Iris pigment epithelial cell (primary cell): ENCODE results near the gene BRAF.
A peak's percentile ranks its signal among the peaks of the same experiment; 100 is the strongest.
"Not testable (repeated sequence)": the region's sequence is repeated elsewhere in the genome, so short reads cannot be mapped to it uniquely, and the experiment has no call there.

Experiments
- DNase-seq: peaks from one replicate; pipeline ENCODE4 v3.0.0-alpha.2; 2011; ENCODE audit warnings: low read depth

Gene BRAF

DNA sequence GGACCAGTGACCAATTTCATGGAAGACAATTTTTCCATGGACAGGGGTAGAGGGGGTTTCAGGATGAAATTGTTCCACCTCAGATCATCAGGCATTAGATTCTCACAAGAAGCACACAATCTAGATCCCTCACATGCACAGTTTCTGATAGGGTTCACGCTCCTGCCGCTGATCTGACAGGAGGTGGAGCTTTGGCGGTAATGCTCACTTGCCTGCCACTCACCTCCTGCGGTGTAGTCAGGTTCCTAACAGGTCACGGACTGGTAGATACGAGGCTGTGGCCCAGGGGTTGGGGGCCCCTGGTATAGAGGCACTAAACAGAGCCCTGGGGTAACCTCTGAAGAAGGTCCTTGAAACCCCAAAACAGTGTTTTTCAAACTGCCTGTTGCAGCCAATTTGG is 6.5 kb downstream of the BRAF start:
- no peak for DNase-seq

DNA sequence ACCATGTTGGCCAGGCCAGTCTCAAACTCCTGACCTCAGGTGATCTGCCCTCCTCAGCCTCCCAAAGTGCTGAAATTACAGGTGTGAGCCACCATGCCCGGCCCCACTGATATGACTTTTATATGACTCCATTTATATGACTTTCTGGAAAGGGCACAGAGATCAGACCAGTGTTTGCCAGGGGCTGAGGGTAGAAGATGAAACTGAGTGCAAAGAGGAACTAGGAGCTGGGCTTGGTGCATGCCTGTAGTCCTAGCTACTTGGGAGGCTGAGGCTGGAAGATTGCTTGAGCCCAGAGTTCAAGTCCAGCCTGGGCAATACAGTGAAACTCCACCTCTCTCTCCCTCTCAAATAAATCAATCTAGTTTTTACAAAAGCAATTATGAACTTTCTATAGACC is 7.5 kb downstream of the BRAF start:
- no peak for DNase-seq

DNA sequence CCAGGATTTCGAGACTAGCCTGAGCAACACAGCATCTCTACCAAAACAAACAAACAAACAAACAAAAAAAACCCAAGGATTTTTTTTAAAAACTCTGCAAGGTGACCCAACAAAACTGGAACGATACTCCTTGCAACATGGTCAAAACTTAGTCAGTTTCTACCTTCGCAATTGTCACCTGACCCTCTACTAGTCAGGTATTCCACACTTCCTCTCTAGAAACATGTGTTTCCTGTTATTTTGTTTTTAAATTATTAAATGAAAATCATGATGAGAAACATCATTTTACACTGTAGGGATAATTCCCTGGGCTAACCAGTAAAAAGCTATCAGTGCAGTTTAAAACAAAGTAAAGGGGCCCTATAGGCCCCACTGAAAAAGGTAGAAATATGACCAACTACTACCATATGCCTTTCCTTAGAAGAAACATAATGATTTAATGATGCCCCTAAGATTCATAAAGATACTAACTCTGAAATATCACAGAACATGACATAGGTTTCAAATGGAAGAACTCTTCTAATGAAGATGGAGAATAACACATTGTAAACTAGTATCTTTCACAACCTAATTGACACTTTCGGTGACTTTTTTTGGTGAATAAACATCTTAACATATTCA is 8.7 kb downstream of the BRAF start:
- DNase-seq = no peak

DNA sequence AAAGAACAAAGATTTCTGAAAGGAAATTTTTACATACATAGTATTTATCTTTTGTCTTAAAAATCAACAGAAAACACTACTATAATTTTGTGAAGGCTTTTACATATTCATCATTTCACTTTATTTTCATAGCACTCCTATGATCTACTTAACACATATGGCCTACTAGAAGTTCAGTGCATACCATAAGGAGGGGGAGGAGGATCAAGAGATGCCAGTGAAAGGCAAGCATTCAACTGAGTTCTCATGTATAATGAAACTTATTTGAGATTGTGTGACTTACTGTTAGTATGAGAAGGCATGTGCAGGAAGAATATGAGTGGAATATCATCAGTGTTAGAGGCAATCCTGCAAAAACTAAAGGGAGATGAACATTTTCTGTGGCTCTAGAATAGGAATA is 10.6 kb downstream of the BRAF start:
- no peak for DNase-seq

DNA sequence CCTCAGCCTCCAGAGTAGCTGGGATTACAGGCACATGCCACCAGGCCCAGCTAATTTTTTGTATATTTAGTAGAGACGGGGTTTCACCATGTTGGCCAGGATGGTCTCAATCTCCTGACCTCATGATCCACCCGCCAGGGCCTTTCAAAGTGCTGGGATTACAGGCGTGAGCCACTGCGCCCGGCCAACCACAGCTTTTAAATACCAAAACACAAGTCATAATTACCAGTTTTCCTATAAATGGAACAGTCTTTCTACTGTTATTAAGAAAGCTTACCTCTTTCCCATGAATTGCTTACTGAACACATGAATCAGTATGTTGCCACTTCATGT is 11.2 kb downstream of the BRAF start:
- DNase-seq = not testable (repeated sequence)

DNA sequence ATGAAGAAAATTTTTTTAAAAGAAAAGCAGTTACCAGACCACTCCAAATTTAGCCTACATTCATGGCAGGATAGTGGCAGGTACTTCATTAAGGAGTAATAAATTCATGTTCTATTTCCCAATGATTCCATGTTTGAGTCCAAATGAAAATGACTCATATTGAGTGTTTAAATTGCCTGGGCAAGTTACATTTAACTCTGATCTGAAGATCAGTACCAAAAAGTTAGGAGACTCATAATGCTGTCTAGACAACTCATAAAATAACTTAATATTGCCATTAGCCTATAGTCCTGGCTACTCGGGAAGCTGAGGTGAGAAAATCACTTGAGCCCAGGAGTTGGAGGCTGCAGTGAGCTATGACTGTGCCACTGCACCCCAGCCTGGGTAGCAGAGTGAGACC is 13.0 kb downstream of the BRAF start:
- DNase-seq = no peak

DNA sequence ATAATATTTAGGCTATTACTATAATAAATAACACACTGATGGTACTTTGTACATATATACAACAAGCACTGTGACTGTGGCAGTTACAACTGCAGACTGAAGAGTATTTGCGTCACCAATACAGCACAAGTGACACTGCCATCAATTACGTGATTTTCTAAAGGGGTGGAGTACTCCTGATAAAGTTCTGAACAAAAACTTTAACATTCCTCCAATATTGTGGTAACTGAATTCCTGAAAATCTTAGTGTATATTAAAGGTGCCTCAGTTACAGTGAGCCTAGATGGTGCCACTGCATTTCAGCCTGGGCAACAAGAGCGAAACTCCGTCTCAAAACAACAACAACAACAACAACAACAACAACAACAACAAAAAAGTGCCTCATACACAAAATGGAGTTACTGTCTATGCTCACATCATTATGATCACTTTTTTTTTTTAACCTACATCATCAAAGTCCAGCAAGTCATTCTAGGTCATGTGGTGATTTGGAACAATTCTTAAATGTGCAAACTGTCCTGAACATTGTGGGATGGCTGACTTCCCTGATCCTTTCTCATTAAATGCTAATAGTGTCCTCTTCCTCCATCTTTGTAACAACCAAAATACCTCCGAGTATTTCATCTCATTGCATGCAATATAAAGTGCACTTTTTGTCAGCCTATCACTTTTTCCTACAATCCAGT is 15.1 kb downstream of the BRAF start:
- DNase-seq = no peak

DNA sequence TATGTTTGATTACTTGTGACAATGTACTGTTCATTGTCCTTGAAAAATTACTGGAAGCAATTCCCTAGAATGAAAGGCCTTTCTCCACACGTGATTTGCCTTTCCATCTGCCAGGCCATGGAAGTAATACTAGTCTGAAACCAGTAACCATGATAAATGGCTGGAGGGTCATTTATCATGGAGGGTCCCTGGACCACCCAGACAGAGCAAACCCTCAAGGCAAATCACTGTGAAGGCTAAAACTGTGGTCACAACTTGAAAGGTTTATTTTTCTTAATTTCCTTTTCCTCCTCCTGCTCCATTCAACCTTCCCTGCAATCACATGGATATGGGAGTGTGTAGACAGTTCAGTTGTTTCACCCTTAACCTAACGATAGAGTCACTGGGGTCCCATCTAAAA is 16.4 kb downstream of the BRAF start:
- no peak for DNase-seq

DNA sequence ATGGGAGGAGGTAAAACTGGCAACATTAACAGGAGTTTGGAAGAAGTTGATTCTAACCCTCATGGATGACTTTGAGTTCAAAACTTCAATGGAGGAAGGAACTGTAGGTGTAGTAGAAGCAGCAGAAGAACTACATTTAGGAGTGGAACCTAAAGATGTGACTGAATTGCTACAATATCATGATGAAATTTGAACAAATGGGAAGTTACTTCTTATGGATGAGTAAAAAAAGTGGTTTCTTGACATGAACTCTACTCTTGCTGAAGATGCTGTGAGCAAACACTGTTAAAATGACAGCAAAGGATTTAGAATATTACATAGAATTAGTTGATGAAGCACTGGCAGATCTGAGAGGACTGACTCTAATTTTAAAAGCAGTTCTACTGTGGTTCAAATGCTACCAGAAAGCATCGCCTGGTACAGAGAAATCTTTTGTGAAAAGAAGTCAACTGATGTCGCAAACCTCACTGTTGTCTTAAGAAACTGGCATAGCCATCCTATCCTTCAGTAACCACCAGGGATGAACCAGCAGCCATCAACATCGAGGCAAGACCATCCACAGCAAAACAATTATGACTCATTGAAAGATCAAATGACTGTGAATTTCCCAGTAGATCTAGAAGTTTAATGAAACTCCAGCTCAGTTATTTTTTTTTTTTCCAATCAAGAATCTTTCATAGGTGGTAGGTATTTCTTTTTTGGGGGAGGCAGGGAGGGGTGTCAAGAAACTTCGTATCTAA is 20.8 kb downstream of the BRAF start:
- DNase-seq = peak; percentile 74

DNA sequence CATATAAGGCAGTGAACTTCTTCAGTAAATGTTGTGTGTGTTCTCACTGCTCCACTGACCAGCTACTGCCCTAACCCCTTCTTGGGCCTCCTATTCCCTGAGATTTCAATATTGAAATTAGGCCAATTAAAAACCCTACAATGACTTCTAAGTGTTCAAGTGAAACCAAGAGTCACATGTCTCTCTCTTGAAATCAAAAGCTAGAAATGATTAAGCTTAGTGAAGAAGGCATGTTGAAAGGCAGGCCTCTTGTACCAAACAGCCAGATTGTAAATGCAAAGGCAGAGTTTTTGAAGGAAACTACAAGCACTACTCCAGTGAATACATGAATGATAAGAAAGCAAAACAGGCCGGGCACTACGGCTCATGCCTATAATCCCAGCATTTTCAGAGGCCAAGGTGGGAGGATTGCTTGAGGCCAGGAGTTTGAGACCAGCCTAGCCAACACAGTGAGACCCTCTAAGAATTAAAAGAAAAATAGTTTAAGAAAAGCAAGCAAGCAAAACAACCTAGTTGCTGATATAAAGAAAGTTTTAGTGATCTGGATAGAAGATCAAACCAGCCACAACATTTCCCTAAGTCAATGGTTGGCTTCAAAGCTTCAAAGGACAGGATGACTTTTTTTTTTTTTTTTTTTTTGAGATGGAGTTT is 22.3 kb downstream of the BRAF start:
- no peak for DNase-seq

DNA sequence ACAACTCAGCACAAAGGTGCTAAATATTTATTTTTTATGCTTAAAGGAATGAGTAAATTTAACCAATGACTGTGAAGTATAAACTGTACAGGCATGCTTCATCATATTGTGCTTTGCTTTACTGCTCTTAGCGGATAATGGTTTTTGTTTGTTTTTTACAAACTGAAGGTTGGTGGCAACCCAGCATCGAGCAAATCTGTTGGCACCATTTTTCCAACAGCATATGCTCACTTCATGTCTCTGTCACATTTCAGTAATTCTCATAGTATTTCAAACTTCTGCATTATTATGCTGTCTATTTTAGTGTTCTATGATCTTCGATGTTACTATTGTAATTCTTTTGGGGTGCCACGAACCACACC is 22.8 kb downstream of the BRAF start:
- DNase-seq = no peak

DNA sequence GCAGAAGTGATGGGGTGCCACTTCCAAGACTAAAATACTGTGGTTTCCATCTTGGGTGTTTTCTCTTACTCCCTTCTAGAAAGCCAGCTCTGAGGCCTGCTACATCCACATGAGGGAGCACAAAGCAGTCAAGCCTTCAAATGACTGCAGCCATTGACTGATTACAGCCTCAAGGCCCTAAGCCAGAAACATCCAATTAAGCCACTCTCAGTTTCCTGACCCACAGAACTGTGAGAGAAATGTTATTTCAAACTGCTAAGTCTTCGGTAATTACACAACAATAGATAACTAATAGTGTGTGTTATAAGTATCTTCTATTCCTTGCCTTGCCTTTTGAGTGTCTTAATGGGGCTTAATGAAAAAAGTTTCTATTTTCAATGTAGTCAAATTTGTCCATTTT is 24.8 kb downstream of the BRAF start:
- peak; percentile 1 for DNase-seq

DNA sequence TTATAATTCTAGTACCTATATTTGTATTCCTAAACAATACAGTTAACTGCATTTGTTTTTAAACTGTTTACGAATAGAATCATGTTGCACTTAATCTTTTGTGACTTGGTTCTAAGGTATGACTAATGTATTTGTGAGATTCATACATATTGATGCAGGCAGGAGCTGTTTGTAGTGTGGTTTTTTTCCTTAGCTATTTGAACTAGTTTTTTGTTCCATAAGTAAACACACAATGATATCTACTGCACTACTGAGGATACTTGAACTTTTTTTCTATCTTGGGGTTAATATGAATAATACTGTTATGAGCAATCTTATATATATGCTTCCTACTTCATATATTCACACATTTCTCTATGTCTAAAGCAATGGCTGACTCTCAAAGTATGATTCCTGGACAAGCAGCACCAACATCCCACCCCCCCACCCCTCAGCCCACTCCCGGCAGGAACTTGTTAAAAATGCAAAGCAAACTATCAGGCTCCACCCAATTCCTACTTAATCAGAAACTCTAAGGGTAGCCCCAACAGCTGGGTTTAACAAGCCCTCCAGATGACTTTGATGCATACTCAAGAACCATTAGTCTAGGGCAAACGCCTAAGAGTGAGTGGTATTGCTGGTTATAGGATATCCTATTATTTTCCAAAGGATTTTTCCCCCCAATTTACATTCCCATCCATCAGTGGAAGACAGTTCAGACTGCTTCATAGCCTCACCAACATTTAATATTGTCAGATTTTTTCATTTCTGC is 25.8 kb downstream of the BRAF start:
- peak; percentile 74 for DNase-seq

DNA sequence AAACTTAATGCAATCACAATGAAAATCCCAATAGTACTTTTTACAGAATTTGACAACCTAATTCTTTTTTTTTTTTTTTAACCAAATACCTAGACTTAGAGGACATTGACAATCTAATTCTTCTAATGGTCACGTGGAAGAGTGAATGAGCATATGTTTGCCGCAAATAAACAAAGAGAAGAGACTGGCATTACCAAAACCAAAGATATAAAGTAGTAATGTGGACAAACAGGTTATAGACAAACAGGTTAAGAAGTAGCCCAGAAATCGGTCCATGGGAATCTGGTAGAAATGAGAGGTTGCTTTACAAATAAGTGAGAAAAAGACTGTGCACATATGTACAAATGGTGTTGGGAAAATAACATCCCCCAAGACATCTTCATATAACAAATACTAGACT is 27.7 kb downstream of the BRAF start:
- no peak for DNase-seq

DNA sequence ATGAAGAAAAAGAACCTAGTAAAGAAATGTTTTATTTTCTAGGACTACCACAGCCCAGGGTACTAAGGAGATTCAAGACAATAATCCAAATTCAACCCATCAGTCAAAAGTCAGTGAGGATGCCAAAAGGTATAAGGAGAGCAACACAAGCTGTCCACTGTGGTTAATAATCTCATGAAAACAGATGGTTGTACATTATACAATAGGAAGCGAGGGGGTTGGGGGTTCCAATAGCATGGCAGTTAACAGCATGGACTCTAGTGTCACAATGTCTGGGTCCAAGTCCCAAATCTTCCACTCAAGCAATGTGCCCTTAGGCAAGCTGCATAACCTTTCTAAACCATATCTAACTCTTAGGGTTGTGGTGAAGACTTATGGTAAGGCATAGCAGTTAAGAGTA is 35.1 kb downstream of the BRAF start:
- no peak for DNase-seq

DNA sequence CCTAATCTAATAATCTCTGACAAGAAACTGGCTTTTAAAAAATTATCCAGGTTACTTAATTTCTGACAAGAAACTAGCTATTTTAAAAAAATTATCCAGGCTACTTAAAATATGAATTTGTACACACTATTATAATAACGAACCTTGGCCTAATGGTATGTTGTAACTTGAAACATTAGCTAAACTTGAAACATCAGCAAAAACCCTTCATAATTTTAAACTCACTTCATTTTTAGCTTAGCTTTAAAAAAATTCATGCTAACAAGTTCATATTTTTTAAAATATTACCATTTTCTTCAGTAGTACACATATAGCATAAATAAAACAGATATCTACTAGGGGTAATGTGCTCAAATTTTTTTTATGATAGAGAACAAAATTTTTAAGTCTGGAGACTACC is 35.6 kb downstream of the BRAF start:
- no peak for DNase-seq

DNA sequence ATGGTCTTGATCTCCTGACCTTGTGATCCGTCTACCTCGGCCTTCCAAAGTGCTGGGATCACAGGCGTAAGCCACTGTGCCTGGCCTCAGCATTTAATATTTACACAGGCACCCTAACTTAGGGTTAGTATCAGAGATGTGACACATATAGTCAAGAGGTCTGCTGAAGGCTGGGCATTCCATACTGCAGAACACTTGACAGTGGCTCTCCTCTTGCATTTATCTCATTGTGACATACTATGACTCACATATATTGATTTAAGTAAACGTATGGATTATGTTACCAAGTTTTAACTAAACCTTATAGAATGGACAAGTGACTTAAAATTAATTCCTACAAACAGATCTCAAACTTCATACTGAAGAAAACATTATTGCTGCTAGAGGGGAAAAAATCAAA is 36.6 kb downstream of the BRAF start:
- DNase-seq = no peak

DNA sequence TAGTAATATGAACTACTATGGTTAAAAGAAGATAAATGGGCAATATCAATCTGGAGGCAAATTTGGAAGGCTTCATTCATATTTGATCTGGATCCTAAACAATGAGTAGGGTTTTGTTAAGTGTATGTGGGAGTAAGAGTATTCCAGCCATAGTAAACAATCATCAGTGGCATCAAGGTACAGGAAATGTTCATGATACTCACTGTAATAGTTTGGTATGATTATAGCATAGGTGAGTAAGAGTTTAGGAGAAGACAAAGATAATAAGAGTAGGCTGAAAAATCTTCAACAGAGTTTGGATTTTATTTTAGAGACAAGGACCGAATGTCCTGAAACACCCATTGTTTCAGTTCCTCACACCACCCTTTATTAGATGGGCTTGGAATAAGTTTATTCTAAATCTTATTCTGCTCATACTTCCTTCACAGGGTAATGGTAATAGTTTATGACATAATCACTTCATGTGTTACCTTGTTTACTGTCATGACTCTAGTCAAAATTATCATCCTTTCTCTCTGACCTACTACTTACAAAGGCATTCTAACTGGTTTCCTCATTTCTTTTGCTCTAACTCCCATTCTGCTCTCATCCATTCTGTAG is 38.9 kb downstream of the BRAF start:
- DNase-seq = no peak

DNA sequence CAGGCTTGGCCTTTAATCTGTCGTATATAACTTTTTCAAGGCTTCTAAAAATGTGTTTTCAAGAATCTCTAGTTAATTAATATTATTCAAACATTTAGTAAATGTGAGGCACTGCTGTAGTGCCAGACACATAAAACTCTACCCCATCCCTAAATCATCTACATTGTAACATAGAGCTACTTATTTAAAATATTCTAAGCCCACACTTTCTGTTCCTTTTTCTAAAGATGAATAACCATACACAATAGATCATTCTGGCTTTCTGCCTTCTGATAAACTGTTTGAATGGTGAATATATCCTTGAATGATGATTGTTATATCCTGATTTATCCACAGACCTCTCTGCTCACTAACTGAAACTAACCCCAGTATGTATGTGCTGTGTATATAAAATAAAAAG is 41.4 kb downstream of the BRAF start:
- no peak for DNase-seq

DNA sequence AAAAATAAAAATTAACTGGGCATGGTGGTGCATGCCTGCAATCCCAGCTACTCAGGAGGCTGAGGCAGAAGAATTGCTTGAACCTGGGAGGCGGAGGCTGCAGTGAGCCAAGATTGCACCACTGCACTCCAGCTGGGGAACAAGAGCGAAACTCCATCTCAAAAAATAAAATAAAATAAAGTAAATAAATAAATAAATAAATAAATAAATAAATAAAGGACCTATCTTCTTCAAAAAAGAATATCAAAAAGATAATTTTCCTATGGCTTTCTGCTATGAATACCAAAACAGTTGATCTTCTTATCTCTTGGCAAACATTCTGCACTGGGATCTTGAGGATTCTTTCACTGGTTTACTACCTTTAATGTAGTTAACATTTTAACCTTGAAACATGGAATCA is 41.9 kb downstream of the BRAF start:
- not testable (repeated sequence) for DNase-seq

DNA sequence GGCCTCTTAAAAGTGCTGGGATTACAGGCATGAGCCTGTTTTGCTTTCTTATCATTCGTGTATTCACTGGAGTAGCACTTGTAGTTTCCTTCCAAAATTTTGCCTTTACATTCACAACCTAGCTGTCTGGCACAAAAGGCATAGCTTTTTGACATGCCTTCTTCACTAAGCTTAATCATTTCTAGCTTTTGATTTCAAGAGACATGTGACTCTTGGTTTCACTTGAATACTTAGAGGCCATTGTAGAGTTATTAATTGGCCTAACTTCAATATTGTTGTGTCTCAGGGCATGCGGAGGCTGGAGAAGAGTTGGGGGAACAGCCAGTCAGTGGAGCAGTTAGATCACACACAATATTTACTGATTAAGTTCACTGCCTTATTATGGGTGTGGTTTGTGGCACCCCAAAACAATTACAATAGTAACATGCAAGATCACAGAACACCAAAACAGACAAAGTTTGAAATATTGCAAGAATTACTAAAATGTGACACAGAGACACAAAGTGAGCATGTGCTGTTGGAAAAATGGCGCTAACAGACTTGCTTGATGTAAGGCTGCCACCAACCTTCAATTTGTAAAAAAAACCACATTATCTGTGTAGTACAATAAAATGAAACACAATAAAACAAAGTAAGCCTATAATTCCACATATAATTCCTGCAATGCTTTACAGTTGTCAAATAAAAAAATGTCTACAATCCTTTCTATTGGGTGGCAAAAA is 43.1 kb downstream of the BRAF start:
- DNase-seq = no peak

DNA sequence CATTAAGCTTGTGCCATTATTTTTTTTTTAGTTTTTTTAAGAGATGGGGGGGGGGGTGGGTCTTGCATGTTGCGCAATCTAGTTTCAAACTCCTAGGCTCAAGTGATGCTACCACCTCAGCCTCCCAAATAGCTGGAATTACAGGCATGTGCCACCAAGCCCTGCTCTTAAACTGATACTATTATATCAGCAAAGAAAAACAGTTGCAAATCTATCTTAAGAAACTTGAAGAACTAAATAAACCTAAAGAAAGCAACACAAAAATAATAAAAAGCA is 47.5 kb downstream of the BRAF start:
- DNase-seq = no peak
